Ascending aorta (tissue), 2 donors: Measurements from ENCODE around the gene DUSP2. TPM values are rescaled to one million over a fixed set of nuclear protein-coding genes. Genes with fewer than 3 reads are reported as not detected.

ENCODE experiments used
- DNase-seq, 2 donors: peaks; one replicate each; pipeline ENCODE4 v3.0.0-alpha.2; 2019; ENCODE audit warnings: low spot score in 2 of 2
- H3K27ac ChIP-seq, 2 donors: fragments of 200-600 bp; sonication (generic); one replicate each; pipeline ENCODE4 v1.5.1; 2016 to 2017; ENCODE audit warnings: mild to moderate bottlenecking in 1 of 2
- H3K27me3 ChIP-seq: fragments of 200-600 bp; sonication (generic); one replicate; pipeline ENCODE4 v1.5.1; 2017
- H3K36me3 ChIP-seq, 2 donors: fragments of 200-600 bp; sonication (generic); one replicate each; pipeline ENCODE4 v1.5.1; 2016
- H3K4me1 ChIP-seq, 2 donors: fragments of 200-600 bp; sonication (generic); one replicate each; pipeline ENCODE4 v1.5.1; 2016 to 2017; ENCODE audit warnings: mild to moderate bottlenecking in 1 of 2
- H3K4me3 ChIP-seq, 2 donors: fragments of 200-600 bp; sonication (generic); one replicate each; pipeline ENCODE4 v1.5.1; 2016 to 2017; ENCODE audit warnings: mild to moderate bottlenecking in 1 of 2
- H3K9me3 ChIP-seq, 2 donors: fragments of 200-600 bp; sonication (generic); one replicate each; pipeline ENCODE4 v1.5.1; 2016
- CTCF ChIP-seq, 3 experiments: fragments of 200-600 bp in 2 of 3; fragments of 450-650 bp in 1 of 3; sonication (generic) in 2 of 3; IDR thresholded peaks; one replicate each; pipeline ENCODE4 v1.5.1; 2016 to 2019; ENCODE audit warnings: antibody characterized with exemption in 3 of 3, mild to moderate bottlenecking in 1 of 3, moderate library complexity in 1 of 3
- intact Hi-C: fragments of 100-400 bp; cut with DNase I; formaldehyde crosslinking; loops from one replicate; pipeline ENCODE4 v1.15.1; 2023
- total RNA-seq: library from RNA; depleted of rRNA; stranded (reverse); fragments of >200 nt; gene quantifications from one replicate; pipeline ENCODE4 v1.1.0, GENCODE V29; 2016

The DUSP2 gene
- total RNA-seq, 1 donor from 2014 or later: 7.2 TPM

- Histone ChIP-seq H3K4me3 (no peak overlapping the region), H3K4me1 (no peaks in the 10 kb centered on the region), H3K27ac (no peak overlapping the region), H3K27me3 (no peaks in the 10 kb centered on the region), H3K36me3 (no peaks in the 10 kb centered on the region), H3K9me3 (no peaks in the 10 kb centered on the region)
- no peak for DNase-seq
- intact Hi-C loops: loop anchor here (10.0 kb wide), 2 partner anchors 62 to 152 kb away; partner anchors contain the start of gene ADRA2B
- TF ChIP-seq CTCF (IDR thresholded peaks at IDR 0.05): no peak
These were observed 31.4 kb upstream of the DUSP2 start for GRCh38 chr2:96176661-96177060.

DNA sequence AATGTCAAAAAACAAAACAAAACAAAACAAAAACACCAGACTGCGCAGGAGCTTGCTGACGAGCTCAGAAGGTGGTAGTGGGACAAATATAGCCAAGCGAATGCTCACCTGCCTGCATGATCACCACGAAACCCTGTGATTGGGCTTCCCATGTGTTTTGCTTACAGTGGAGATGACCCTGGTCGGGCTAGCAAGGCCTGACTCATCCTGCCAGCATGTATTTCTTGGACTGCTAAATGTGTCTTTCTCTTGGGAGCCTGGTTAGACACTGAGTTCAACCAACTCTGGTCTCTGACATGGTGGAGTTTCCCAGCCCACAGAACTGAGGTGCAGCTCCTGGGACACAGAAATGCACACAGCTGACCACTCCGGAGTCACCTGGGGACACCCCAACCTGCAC, 30.7 kb upstream of the DUSP2 start:
- H3K36me3 ChIP-seq: no peaks in the 10 kb centered on the region
- no peak for TF ChIP-seq CTCF (IDR thresholded peaks at IDR 0.05)
- no peak for DNase-seq
- H3K9me3 ChIP-seq: no peaks in the 10 kb centered on the region
- no peaks in the 10 kb centered on the region for H3K27me3 ChIP-seq
- H3K4me1 ChIP-seq: no peaks in the 10 kb centered on the region
- H3K4me3 ChIP-seq: no peak overlapping the region
- intact Hi-C loops: loop anchor here (2.0 to 10.0 kb wide), 3 partner anchors 61 to 183 kb away; partner anchors contain the start of gene ADRA2B
- no peak overlapping the region for H3K27ac ChIP-seq

- no peaks in the 10 kb centered on the region for H3K9me3 ChIP-seq
- no peaks in the 10 kb centered on the region for H3K36me3 ChIP-seq
- TF ChIP-seq CTCF (IDR thresholded peaks at IDR 0.05): peak; percentile 79 to 88 (median 86)
- no peaks in the 10 kb centered on the region for H3K27me3 ChIP-seq
- intact Hi-C loops: loop anchor here (1.0 to 10.0 kb wide), 4 partner anchors 35 to 182 kb away; partner anchors contain the start of gene ADRA2B
- no peak overlapping the region for H3K27ac ChIP-seq
- H3K4me3 ChIP-seq: no peak overlapping the region
- peak; percentile 30 to 84 for DNase-seq
- no peaks in the 10 kb centered on the region for H3K4me1 ChIP-seq
These were observed 29.3 kb upstream of the DUSP2 start for GRCh38 chr2:96174251-96175144.

GRCh38 chr2:96171831-96172230, 26.6 kb upstream of the DUSP2 start:
- TF ChIP-seq CTCF (IDR thresholded peaks at IDR 0.05): no peak
- H3K27ac ChIP-seq: no peak overlapping the region
- H3K36me3 ChIP-seq: no peaks in the 10 kb centered on the region
- DNase-seq: no peak
- H3K27me3 ChIP-seq: no peaks in the 10 kb centered on the region
- H3K4me1 ChIP-seq: no peaks in the 10 kb centered on the region
- intact Hi-C loops: loop anchor here (10.0 kb wide), 2 partner anchors 57 to 147 kb away; partner anchors contain the start of gene ADRA2B
- no peaks in the 10 kb centered on the region for H3K9me3 ChIP-seq
- H3K4me3 ChIP-seq: no peak overlapping the region

DNA sequence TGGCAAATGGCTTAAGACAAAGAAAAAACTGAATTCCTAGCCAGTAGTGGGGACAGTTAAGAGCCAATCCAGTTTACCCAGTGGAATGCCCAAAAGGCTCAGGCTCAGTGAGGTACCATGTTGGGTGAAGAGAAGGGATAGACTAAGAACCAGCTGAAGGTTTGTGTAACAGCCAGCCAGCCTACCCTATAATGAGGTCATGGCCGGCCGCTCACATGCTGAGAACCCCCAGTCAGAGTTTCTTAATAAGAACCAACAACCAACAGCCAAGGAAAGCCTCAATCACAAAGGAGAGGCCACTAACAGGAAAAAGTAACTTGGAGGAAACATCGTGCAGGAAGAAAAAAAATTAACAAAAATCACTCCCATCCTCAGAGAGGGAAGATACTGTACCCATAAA, 25.4 kb upstream of the DUSP2 start:
- Histone ChIP-seq H3K4me3 (no peak overlapping the region), H3K4me1 (no peaks in the 10 kb centered on the region), H3K9me3 (no peaks in the 10 kb centered on the region), H3K27me3 (no peaks in the 10 kb centered on the region), H3K36me3 (no peaks in the 10 kb centered on the region), H3K27ac (no peak overlapping the region)
- DNase-seq: no peak
- intact Hi-C loops: loop anchor here (10.0 kb wide), 2 partner anchors 56 to 146 kb away; partner anchors contain the start of gene ADRA2B
- TF ChIP-seq CTCF (IDR thresholded peaks at IDR 0.05): no peak
